ENCODE data around the gene BAHCC1. TPM values are rescaled to one million over a fixed set of nuclear protein-coding genes. Genes with fewer than 3 reads are reported as not detected.

Gene BAHCC1
- total and polyA plus RNA-seq, 10 of the 15 experiments (the other 5 are each of a cell fraction or from before 2014, with no cell fraction given) = 0.03 to 0.14 (median 0.11) TPM; not detected in 6

GRCh38 chr17:81457917-81458555 is 62.8 kb downstream of the BAHCC1 start (continued):
- TF ChIP-seq ZNF592 (IDR thresholded peaks at IDR 0.05) = no peak
- TF ChIP-seq NFYA (IDR thresholded peaks at IDR 0.05; ENCODE audit: borderline replicate concordance, low read depth, low read length) = no peak
- TF ChIP-seq HDAC6 (IDR thresholded peaks at IDR 0.05; ENCODE audit: unreplicated experiment) = no peak
- no peak for TF ChIP-seq TARDBP (IDR thresholded peaks at IDR 0.05; ENCODE audit: borderline replicate concordance)
- no peak for TF ChIP-seq RAD21 (IDR thresholded peaks at IDR 0.05; ENCODE audit: insufficient read depth, low read depth, low read length)
- no peak for TF ChIP-seq RUNX3 (IDR thresholded peaks at IDR 0.05; ENCODE audit: low read length)
- TF ChIP-seq TCF12 (IDR thresholded peaks at IDR 0.05; ENCODE audit: low read depth, low read length) = no peak
- no peak for TF ChIP-seq ZNF207 (IDR thresholded peaks at IDR 0.05; ENCODE audit: borderline replicate concordance)
- TF ChIP-seq SMARCA5 (IDR thresholded peaks at IDR 0.05) = no peak

- RAD21 ChIA-PET (ENCODE audit: unreplicated experiment) = no interaction called here
- FAIRE-seq (no peak), ATAC-seq (no peak), DNase-seq (ENCODE audit: low read depth, low spot score) (no peak)
- intact Hi-C loops (cut with micrococcal nuclease; ENCODE audit: unreplicated experiment) (no loop called here), in situ Hi-C loops (cut with MboI) (no loop called here)
- POLR2A ChIA-PET = no interaction called here
- H3K79me2 ChIP-seq (ENCODE audit: control insufficient read depth, insufficient read depth, low read length) = no peaks in the 10 kb centered on the region
- SMC1A ChIA-PET (ENCODE audit: uncharacterized antibody, unreplicated experiment) = no interaction called here
- H3K9ac ChIP-seq (ENCODE audit: control insufficient read depth, insufficient read depth, low read length) = no peak overlapping the region
- H3K4me1 ChIP-seq (ENCODE audit: control insufficient read depth, insufficient read depth, low read length) = peaks cover 4% of the 10 kb centered on the region
- no peak overlapping the region for H2AFZ ChIP-seq (ENCODE audit: control insufficient read depth, low read depth, low read length)
- CTCF ChIA-PET = no interaction called here
- 73% methylated on average over 22 of the region's 22 CpGs for WGBS (ENCODE audit: insufficient coverage, insufficient replicate concordance, low lambda C conversion rate, missing lambda C conversion rate)
- H3K27me3 ChIP-seq (replicated peaks in 1 of 2; ENCODE audit: control insufficient read depth in 2 of 2, insufficient read depth in 2 of 2, low read length in 1 of 2) = no peaks in the 10 kb centered on the region
- H3K4me2 ChIP-seq (ENCODE audit: control insufficient read depth, insufficient read depth) = no peak overlapping the region
- no peak overlapping the region for H3K4me3 ChIP-seq
- H3K27ac ChIP-seq (ENCODE audit: control insufficient read depth, insufficient read depth) = no peak overlapping the region
- BruUV-seq (replicated peaks) = no TSS peak
- H4K20me1 ChIP-seq (ENCODE audit: control insufficient read depth, insufficient read depth) = no peaks in the 10 kb centered on the region
- H3K36me3 ChIP-seq (ENCODE audit: control insufficient read depth in 2 of 2, insufficient read depth in 2 of 2, low read length in 1 of 2) = no peaks in the 10 kb centered on the region
- H3K9me3 ChIP-seq (replicated peaks; ENCODE audit: control insufficient read depth, insufficient read depth, low read length) = no peaks in the 10 kb centered on the region
- TF ChIP-seq ETV6 (conservative IDR thresholded peaks at IDR 0.05 in 1 of 2, IDR thresholded peaks at IDR 0.05 in 1 of 2; ENCODE audit: borderline replicate concordance in 1 of 2, low read depth in 1 of 2) (no peak), RAD51 (IDR thresholded peaks at IDR 0.05) (no peak), CEBPZ (IDR thresholded peaks at IDR 0.05; ENCODE audit: low read depth, low read length) (no peak), RELB (IDR thresholded peaks at IDR 0.05; ENCODE audit: low read depth) (no peak), ZBED1 (IDR thresholded peaks at IDR 0.05; ENCODE audit: borderline replicate concordance) (no peak), MTA2 (IDR thresholded peaks at IDR 0.05; ENCODE audit: low read depth) (no peak)
These were observed 63.4 kb downstream of the BAHCC1 start for GRCh38 chr17:81458628-81459027.
